Caco-2 (cell line): ENCODE results near the gene MKLN1. TPM values are rescaled to one million over a fixed set of nuclear protein-coding genes. Genes with fewer than 3 reads are reported as not detected.

ENCODE experiments used
- BruUV-seq: library from RNA; stranded (reverse); fragments of 400-500 nt; replicated peaks from 2 replicates; lab custom pipeline; 2021; lab: Mats Ljungman, UMichigan
- CTCF ChIA-PET: fragments of 300-600 bp; sonication (Branson Sonifier 250); formaldehyde crosslinking; loops from one replicate; lab custom pipeline; 2022; ENCODE audit warnings: antibody characterized with exemption; lab: Charles Lee
- POLR2A ChIA-PET: fragments of 300-600 bp; sonication (Branson Sonifier 250); formaldehyde crosslinking; loops from one replicate; lab custom pipeline; 2022; ENCODE audit warnings: antibody characterized with exemption; lab: Charles Lee
- DNase-seq, 2 experiments: peaks; one replicate each; pipeline versions ENCODE4 v3.0.0 to v3.0.0-alpha.2; 2020 to 2022
- H3K27me3 ChIP-seq: replicated peaks from 2 replicates; pipeline ENCODE4 v1.6.0; 2011; ENCODE audit warnings: low read length; ENCODE audit not compliant: control insufficient read depth, insufficient read depth
- H3K36me3 ChIP-seq: 2 replicates; pipeline ENCODE4 v1.5.1; 2011; ENCODE audit warnings: low read length; ENCODE audit not compliant: control insufficient read depth, insufficient read depth
- H3K4me1 ChIP-seq: fragments of 250-450 bp; sonication (Bioruptor Pico); 2 replicates; pipeline ENCODE4 v1.5.1; 2020; ENCODE audit warnings: mild to moderate bottlenecking
- H3K4me3 ChIP-seq: 2 replicates; pipeline ENCODE4 v1.5.1; 2011; ENCODE audit warnings: low read depth, mild to moderate bottlenecking, control low read depth, low read length
- H3K9me3 ChIP-seq: fragments of 250-450 bp; sonication (Bioruptor Pico); 2 replicates; pipeline ENCODE4 v1.5.1; 2020; ENCODE audit warnings: mild to moderate bottlenecking, moderate library complexity
- H3K27ac Mint-ChIP-seq: one replicate; pipeline ENCODE4 v1.8.0; 2022; ENCODE audit warnings: mixed read lengths; ENCODE audit not compliant: unreplicated experiment
- H3K27me3 Mint-ChIP-seq: one replicate; pipeline ENCODE4 v1.8.0; 2022; ENCODE audit warnings: mixed read lengths; ENCODE audit not compliant: insufficient read depth, unreplicated experiment
- H3K36me3 Mint-ChIP-seq: one replicate; pipeline ENCODE4 v1.8.0; 2022; ENCODE audit warnings: mild to moderate bottlenecking, mixed read lengths; ENCODE audit not compliant: insufficient read depth, unreplicated experiment
- H3K4me1 Mint-ChIP-seq: one replicate; pipeline ENCODE4 v1.8.0; 2022; ENCODE audit warnings: low read depth, mixed read lengths; ENCODE audit not compliant: unreplicated experiment
- H3K4me3 Mint-ChIP-seq: one replicate; pipeline ENCODE4 v1.8.0; 2022; ENCODE audit warnings: mild to moderate bottlenecking, moderate library complexity, mixed read lengths; ENCODE audit not compliant: unreplicated experiment
- H3K9me3 Mint-ChIP-seq: one replicate; pipeline ENCODE4 v1.8.0; 2022; ENCODE audit warnings: mixed read lengths; ENCODE audit not compliant: unreplicated experiment
- CTCF ChIP-seq, 2 experiments: fragments of 200-600 bp in 1 of 2; IDR thresholded peaks; 1 replicate in 1 of 2; 2 replicates in 1 of 2; pipeline versions ENCODE4 v1.5.1 to v1.8.0; 2011 to 2022; ENCODE audit warnings: antibody characterized with exemption in 1 of 2, control low read depth in 1 of 2, inconsistent platforms in 1 of 2, low read depth in 1 of 2, low read length in 1 of 2, mild to moderate bottlenecking in 1 of 2, moderate library complexity in 1 of 2; ENCODE audit not compliant: insufficient read depth in 1 of 2, severe bottlenecking in 1 of 2, unreplicated experiment in 1 of 2
- intact Hi-C: fragments of 100-400 bp; cut with micrococcal nuclease; formaldehyde crosslinking; loops from one replicate; pipeline ENCODE4 v1.10.0; 2022; ENCODE audit not compliant: unreplicated experiment
- total RNA-seq: library from RNA; stranded (reverse); gene quantifications from 2 replicates; pipeline ENCODE4 v1.2.3, GENCODE V29; 2022

The MKLN1 gene
- total RNA-seq, 1 experiment from 2014 or later, result 55.6 TPM

GRCh38 chr7:131322861-131323260 lies 4.8 kb upstream of the MKLN1 start:
- no TSS peak for BruUV-seq
- H3K9me3 ChIP-seq, result 0 out of 2 replicates have a peak, but pooled peaks cover 3% of the 10 kb centered on the region
- ChIA-PET POLR2A (no interaction called here), CTCF (no interaction called here)
- H3K4me3 ChIP-seq, result no peak overlapping the region
- Mint-ChIP-seq H3K9me3 (no peaks in the 10 kb centered on the region), H3K4me3 (no peak overlapping the region), H3K27me3 (peaks cover 5% of the 10 kb centered on the region), H3K27ac (no peak overlapping the region), H3K4me1 (peaks cover 15% of the 10 kb centered on the region), H3K36me3 (peaks cover 7% of the 10 kb centered on the region)
- no peaks in the 10 kb centered on the region for H3K27me3 ChIP-seq
- intact Hi-C loops, result no loop called here
- no peaks in the 10 kb centered on the region for H3K36me3 ChIP-seq
- no peak for DNase-seq
- no peak for TF ChIP-seq CTCF (IDR thresholded peaks at IDR 0.05; ENCODE audit: insufficient read depth in 1 of 2, low read depth in 1 of 2, low read length in 1 of 2, severe bottlenecking in 1 of 2, unreplicated experiment in 1 of 2)
- peaks cover 16% of the 10 kb centered on the region; the same call in 1 of the 2 replicates for H3K4me1 ChIP-seq

- Histone ChIP-seq H3K27me3 (no peaks in the 10 kb centered on the region), H3K4me1 (peaks cover 25% of the 10 kb centered on the region; the same call in 1 of the 2 replicates), H3K36me3 (no peaks in the 10 kb centered on the region), H3K9me3 (no peaks in the 10 kb centered on the region), H3K4me3 (no peak overlapping the region)
- DNase-seq, result no peak
- Mint-ChIP-seq H3K27me3 (no peaks in the 10 kb centered on the region), H3K4me1 (peaks cover 27% of the 10 kb centered on the region), H3K27ac (peak overlapping the region; percentile 11), H3K4me3 (peak overlapping the region; percentile 6), H3K9me3 (no peaks in the 10 kb centered on the region), H3K36me3 (peaks cover 15% of the 10 kb centered on the region)
- ChIA-PET POLR2A (no interaction called here), CTCF (interaction anchor here (0.7 to 1.1 kb wide), 2 partner anchors 22 to 72 kb away, joined by 3 to 4 read pairs; no protein-coding TSS in a partner anchor)
- intact Hi-C loops, result loop anchor here (5.0 kb wide), 2 partner anchors 77 to 218 kb away; no protein-coding TSS in a partner anchor
- no TSS peak for BruUV-seq
- no peak for TF ChIP-seq CTCF (IDR thresholded peaks at IDR 0.05; ENCODE audit: insufficient read depth in 1 of 2, low read depth in 1 of 2, low read length in 1 of 2, severe bottlenecking in 1 of 2, unreplicated experiment in 1 of 2)
Observed at GRCh38 chr7:131325179-131325840, 2.4 kb upstream of the MKLN1 start.

- H3K27me3 ChIP-seq, result no peaks in the 10 kb centered on the region
- H3K9me3 ChIP-seq, result no peaks in the 10 kb centered on the region
- Mint-ChIP-seq H3K9me3 (no peaks in the 10 kb centered on the region), H3K27ac (peak overlapping the region; percentile 97), H3K27me3 (no peaks in the 10 kb centered on the region), H3K36me3 (peaks cover 15% of the 10 kb centered on the region), H3K4me3 (peak overlapping the region; percentile 93), H3K4me1 (peaks cover 34% of the 10 kb centered on the region)
- H3K4me3 ChIP-seq, result peak overlapping the region; percentile 97
- no peaks in the 10 kb centered on the region for H3K36me3 ChIP-seq
- BruUV-seq, result no TSS peak
- intact Hi-C loops, result loop anchor here (5.0 kb wide), 2 partner anchors 76 to 219 kb away; no protein-coding TSS in a partner anchor
- CTCF ChIA-PET, result interaction anchor here (0.8 kb wide), 1 partner anchor 220 kb away, joined by 3 read pairs; no protein-coding TSS in a partner anchor
- no peak for TF ChIP-seq CTCF (IDR thresholded peaks at IDR 0.05; ENCODE audit: insufficient read depth in 1 of 2, low read depth in 1 of 2, low read length in 1 of 2, severe bottlenecking in 1 of 2, unreplicated experiment in 1 of 2)
- H3K4me1 ChIP-seq, result peaks cover 26% of the 10 kb centered on the region
- POLR2A ChIA-PET, result no interaction called here
- DNase-seq, result no peak
Observed at GRCh38 chr7:131326576-131326975, 1.1 kb upstream of the MKLN1 start.
